Vagina (tissue), 2 donors: Measurements from ENCODE around the gene OR6B3.

ENCODE experiments used
- POLR2A ChIP-seq, 2 donors: fragments of 450-650 bp; IDR thresholded peaks; one replicate each; pipeline ENCODE4 v1.6.1; 2017; ENCODE audit warnings: antibody characterized with exemption in 2 of 2, mild to moderate bottlenecking in 2 of 2, moderate library complexity in 2 of 2
- POLR2AphosphoS5 ChIP-seq, 2 donors: sonication (generic); formaldehyde crosslinking; IDR thresholded peaks; one replicate each; pipeline ENCODE4 v1.9.0; 2017; ENCODE audit warnings: antibody characterized with exemption in 2 of 2, mild to moderate bottlenecking in 2 of 2, low read depth in 1 of 2; ENCODE audit not compliant: insufficient read depth in 1 of 2
- TF ChIP-seq, protein P1 (sequence below), 3 experiments: fragments of 450-650 bp in 2 of 3; fragments of 200-600 bp in 1 of 3; sonication (generic) in 1 of 3; IDR thresholded peaks; one replicate each; pipeline ENCODE4 v1.5.1; 2017 to 2019; ENCODE audit warnings: antibody characterized with exemption in 3 of 3, mild to moderate bottlenecking in 2 of 3, moderate library complexity in 2 of 3

DNA sequence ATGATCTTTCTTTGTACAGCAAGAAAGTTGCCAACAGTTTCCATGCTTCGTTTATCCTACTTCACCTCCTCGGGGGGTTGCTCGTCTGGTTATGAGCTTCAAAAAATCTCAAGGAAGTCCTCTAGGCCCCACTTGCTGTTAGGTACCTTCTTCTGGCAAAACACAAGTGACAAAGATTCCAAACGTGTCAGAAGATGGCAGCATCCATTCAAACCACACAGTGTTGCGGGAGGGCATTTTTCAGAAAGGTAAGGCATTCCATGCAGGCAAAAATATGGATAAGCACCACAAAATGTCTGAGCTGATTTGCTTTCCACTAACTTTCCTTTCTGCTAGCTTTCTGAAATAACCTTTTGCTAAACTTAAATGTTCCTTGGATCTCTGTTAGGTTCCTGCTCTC lies 13.2 kb upstream of the OR6B3 start:
- TF ChIP-seq POLR2A (IDR thresholded peaks at IDR 0.05): no peak
- TF ChIP-seq, protein P1, sequence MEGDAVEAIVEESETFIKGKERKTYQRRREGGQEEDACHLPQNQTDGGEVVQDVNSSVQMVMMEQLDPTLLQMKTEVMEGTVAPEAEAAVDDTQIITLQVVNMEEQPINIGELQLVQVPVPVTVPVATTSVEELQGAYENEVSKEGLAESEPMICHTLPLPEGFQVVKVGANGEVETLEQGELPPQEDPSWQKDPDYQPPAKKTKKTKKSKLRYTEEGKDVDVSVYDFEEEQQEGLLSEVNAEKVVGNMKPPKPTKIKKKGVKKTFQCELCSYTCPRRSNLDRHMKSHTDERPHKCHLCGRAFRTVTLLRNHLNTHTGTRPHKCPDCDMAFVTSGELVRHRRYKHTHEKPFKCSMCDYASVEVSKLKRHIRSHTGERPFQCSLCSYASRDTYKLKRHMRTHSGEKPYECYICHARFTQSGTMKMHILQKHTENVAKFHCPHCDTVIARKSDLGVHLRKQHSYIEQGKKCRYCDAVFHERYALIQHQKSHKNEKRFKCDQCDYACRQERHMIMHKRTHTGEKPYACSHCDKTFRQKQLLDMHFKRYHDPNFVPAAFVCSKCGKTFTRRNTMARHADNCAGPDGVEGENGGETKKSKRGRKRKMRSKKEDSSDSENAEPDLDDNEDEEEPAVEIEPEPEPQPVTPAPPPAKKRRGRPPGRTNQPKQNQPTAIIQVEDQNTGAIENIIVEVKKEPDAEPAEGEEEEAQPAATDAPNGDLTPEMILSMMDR (IDR thresholded peaks at IDR 0.05): no peak
- no peak for TF ChIP-seq POLR2AphosphoS5 (IDR thresholded peaks at IDR 0.05; ENCODE audit: insufficient read depth in 1 of 2, low read depth in 1 of 2)
